Epidermal melanocyte (primary cell): ENCODE results near the gene NTMT2.

ENCODE experiments used
- DNase-seq: peaks from one replicate; pipeline ENCODE4 v3.0.0; 2011; ENCODE audit warnings: low spot score; ENCODE audit not compliant: insufficient read length

The NTMT2 gene

DNA sequence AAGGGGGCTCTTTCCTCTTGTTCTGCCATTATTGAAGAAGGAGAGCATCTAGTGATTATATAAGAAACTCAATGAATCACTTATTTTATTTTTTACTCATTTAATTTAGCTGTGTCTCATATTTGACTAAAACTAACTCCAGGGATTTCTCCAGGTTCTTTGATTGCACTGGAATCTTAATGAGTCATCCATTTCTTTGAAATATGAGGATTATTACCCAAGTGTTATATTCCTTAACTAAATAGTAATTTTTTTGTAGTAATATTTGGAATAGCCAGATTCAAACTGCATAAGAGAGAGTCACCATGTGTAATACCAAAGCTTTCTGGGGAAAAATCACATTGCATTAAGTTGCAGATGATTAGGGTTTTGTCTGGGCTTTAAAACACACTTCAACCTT lies 59.5 kb downstream of the NTMT2 start:
- DNase-seq, result no peak

DNA sequence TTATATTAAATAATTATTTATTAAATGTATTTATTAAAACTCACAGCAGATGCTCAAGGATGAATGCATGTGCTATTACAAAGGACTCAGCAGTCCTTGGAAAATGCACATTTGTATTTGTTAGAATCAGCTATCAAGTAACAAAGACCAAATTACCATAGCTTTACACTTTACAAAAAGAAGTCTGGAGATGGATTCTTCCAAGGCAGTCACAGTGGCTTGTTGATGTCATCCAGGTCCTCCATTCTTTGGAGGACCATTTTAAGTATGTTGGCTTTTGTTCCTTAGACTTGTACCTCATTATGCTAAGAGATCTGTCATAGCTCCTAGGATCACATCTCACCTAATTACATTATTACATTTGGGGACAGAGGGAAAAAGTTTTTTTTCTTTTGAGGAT lies 63.4 kb downstream of the NTMT2 start:
- no peak for DNase-seq

- no peak for DNase-seq
Observed at GRCh38 chr1:170210142-170210541, 64.4 kb downstream of the NTMT2 start.

DNA sequence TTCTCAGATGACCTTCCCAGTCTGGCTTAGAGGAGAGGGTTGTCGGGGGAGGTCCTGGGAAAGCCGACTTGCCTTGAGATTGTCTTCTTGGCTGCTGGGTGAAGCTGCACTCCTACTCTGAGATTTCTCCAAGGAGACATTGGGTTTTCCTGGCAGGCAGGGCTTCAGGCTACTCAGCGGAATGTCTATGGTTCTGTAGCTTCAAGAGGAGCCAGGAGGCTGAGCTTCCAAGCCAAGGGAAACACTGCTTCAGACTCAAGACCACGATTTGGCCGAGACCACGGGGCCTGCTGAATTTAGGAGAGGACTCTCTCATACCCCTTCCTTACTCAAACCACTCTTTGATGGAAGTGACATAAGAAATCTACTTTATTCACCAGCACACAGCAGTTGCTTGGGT lies 67.8 kb downstream of the NTMT2 start:
- DNase-seq, result no peak

DNA sequence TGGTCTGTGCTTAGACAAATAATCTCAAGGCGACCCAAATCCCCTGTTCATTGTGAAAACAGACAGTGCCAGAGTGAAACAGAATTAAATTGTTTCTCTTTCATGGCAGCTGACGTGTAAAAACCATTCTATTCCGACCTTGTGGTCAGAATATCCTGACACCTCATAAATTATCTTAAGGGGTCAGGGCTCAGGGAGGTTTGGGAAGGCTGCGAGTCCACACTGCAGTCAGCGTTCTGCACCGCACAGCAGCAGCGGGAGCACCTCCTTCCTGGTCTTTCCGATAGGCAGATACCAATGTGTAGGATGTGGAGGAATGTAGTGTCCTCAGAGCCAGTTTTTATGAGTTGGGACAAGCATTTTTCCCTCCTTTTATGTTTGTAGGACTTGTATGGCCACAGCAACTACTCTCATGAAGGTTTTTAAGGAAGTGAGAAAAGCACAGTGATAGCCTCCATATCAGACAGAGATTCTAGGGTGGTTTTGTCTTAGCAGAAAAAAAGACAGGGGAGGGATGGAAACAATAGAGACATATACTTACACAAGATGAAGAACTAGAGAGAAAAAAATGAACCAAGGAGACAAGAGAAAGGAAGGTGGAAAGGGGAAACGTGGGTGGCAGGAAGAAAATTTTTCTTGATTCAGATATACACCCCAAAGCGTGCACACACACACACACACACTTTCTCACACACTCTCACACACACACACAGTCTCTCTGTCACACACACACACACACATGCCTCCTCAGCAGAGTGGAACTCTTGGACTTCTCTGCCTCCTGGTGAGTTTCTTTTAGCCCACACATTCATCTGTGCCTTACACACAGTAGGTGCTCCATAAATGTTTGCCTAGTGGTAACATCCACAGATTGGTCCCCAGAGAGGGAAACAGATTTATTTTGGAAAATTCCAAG lies 68.6 kb downstream of the NTMT2 start:
- no peak for DNase-seq

DNA sequence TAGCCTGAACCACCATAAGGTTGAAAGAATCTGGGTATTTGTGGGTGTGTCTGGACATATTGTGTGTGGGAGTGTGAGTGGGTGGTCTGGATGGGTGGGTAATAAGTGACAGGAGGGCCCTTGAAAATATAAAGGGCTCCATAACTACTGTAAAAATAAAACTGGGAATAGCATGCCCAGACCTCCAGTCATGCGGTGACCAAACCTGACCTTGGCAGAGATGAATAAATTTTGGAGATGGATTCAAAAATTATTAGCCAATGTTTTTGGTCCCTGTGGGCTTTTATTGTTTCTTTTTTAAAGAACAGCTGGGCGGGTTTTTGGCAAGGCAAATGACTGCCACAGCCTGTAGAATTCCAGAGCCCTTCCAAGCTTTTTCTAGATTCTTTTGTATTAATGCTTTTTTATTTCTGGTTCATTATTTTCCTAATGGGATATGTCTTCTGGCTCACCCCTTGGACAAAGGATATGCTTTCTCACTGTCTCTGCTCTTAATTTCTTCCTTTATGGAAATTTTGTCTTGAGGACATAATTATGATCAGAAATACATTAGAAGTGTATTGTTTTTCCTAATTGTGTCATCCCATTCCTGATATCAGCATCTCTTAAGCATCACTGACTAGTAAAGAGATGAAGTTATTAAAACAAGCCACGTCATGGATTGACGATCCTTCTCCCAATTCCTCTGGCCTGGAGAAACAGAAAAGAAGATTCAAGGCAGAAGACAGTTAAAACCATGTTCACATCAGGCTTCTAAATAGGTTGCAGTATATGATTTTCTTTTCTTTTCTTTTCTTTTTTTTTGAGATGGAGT lies 69.5 kb downstream of the NTMT2 start:
- no peak for DNase-seq

DNA sequence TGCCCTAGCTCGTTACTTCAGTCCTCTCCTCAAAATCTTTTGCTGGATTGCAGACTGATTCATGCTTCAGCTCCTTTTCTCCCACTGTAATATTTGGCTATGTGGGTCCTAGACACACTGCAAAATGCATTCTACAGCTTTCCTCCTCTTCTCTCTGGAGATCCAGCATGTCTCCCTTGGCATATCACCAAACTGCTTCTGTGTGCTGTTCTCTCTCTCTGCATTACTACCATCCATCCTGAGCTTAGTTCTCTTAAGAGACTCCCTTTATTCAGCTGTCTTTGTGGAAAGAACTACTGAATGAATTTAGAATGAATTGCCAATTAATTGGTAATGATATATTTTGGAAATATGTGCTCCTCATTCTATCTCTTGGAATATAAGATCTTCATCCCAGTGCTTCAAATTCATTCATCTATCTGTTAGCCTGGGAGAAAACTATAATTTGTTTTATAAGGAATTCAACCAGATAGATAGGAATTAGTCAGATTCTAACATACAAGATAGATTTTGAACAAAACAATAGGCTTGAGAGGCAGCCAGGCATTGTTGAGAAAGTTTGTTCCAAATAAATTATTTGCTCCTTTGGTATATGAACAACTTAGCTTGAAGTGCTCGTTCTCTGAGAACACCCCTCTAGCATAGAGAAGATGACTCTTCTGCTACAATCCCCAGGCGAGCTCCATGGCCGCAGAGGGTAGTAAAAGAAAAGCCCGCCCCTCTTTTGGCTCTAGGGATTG lies 71.9 kb downstream of the NTMT2 start:
- DNase-seq, result no peak

- no peak for DNase-seq
Observed at GRCh38 chr1:170218257-170218650, 72.5 kb downstream of the NTMT2 start.
